Hippocampal formation (tissue), 2 donors: Measurements from ENCODE around the gene PDE11A.
A peak's percentile ranks its signal among the peaks of the same experiment; 100 is the strongest.

Source experiments
- DNase-seq, 2 donors: peaks; one replicate each; lab custom pipeline; 2025; lab: John Stamatoyannopoulos, UW

The PDE11A gene

DNA sequence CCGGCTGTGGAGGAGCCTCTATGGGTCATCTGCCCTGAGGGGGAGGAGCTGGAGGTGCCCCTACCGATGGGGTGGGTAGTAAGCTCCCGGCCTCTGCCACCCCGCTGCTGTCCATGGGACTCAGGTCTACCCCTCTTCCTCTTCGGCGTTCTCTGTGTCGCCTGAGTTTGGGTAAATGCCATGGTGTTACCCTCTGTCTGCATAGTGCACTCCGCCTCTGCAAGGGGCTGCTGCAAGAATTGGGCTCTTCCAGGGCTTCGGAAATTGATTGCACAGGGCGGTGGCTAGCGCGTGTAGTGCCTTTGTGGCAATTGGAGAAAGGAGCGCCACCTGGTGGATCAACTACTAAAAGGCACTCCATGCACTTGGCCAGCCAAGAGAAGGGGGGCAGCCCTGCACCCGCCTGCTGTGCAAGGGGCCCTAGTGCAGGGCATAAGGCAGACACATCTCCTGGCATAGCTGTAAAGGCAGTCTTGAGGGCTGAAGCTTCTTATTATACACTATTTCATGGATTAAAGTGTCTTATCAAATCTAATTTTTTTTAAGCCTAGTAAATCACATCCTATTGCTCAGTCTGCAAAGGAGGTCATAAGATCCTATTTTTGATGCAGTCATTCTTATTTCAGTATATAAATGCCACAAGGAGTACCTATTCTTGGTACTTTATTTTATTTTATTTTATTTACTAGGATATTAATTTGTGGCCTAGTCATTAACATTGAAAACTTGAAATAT lies 308.9 kb downstream of the PDE11A start:
- DNase-seq = peak; percentile 47 to 59

GRCh38 chr2:177759443-177759842 lies 313.1 kb downstream of the PDE11A start:
- DNase-seq = no peak

DNA sequence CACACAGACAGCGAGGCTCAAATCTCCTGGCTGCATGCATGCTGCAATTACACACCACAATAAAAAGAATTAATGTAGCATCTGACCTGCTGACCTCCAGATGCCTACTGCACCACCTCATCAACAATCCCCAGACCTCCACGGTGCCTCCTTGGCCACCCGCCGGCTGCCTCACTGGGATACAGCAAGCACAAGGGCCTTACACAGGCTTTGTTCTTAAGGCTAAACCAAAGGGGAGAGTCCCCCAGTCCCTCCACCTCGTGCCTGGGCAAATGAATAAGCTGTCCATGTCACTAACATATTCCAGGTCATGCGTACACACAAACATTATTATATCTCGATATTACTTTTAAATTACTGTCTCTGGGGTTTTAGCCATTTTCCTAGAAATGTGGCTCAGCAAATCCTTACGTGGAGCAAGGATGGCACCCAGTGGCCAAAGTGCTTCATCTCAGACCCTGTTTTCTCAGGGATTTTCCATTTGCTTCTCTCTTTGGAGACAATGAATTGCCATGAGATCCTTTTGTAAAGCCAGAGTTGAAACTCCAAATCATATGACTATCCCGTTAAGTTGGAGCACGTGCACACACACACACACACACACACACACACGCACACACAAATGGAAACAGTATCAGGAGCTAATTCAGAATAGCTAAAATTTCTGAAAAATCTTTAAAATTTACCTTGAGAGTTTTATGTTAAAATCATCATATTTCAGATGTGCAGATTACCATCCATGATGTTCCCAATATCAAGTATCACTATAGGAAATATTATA lies 313.8 kb downstream of the PDE11A start:
- peak; percentile 35 to 49 for DNase-seq

- DNase-seq = no peak
Observed at GRCh38 chr2:177756336-177756735, 316.2 kb downstream of the PDE11A start.

DNA sequence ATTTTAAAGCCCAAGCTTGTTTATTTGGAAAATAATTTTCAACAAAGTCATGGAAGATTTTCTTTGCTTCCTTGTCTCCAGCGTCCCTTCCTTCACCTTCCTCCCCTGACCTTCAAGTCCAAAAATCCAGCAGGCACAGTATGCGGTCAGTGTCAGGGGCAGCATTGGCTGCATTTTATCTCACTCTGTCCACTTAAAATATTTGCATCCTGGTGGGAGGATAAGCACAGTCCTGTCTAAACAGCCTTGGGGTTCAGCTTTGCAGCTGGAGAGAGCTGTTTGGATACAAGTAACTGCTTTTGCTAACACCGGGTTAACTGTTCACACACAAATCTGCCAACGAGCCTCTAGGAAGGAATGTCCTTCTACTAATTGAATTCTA lies 318.1 kb downstream of the PDE11A start:
- DNase-seq = no peak

GRCh38 chr2:177753682-177754491 lies 318.7 kb downstream of the PDE11A start:
- DNase-seq = peak; percentile 31 to 58

- no peak for DNase-seq
Observed at GRCh38 chr2:177748360-177748759, 324.2 kb downstream of the PDE11A start.

DNA sequence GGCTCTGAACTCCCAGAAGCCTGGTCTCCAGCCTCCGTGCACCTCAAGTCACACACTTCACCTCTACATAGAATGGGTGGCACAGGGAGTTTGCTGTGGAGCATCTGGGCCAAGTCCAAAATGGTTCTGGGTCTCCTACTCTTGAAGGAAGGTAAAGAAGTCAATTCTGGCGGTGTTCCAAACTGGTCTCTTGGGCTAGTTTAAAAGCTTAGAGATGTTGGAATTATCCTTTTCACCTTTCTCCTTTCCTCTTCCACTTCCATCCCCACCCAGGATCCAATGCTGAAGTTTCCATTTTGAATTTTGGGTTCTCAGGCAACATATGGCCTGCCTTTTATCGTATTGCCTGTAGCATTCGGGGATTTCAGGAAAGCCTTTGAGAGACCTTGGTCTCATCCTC lies 325.2 kb downstream of the PDE11A start:
- no peak for DNase-seq

GRCh38 chr2:177746358-177746757 lies 326.2 kb downstream of the PDE11A start:
- DNase-seq = no peak

DNA sequence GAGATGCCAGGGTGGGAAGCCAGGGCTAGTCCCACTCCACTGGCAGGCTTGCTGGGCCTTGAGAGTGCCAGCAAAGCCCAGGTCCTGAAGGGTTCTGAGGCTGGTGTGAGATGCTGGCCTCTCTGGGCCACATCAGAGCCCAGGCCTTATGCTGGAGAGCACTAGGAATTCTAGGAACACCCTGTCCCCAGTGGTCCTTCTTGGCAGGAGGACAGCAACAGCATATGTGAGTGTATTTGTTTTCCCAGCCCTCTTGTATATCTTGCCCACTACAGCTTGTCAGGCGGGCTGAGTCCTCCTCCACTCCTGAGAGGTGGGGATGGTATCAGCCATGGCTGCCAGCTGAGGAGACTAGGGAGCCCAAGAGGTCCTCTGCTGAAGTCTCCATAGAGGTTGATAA lies 327.0 kb downstream of the PDE11A start:
- DNase-seq = no peak

DNA sequence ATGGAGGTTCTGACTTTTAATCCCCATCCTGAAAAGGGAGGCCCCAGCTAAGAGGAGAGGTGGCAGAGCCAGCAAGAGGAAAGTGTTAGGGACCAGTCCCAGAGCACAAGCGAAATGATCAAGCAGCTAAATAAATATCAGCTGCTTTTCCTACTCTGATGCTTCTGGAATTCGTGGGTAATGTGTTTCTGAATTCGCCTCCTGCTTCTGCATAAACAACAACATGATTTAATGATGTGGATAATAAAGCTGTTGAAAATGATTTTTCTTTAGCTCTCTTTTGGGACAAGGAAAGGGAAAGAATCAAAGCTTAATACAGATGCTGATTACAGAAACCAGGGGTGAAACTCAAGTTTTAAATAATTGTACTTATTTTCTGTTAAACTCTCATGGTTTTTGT lies 329.7 kb downstream of the PDE11A start:
- no peak for DNase-seq

- DNase-seq = no peak
Observed at GRCh38 chr2:177741866-177742265, 330.7 kb downstream of the PDE11A start.

DNA sequence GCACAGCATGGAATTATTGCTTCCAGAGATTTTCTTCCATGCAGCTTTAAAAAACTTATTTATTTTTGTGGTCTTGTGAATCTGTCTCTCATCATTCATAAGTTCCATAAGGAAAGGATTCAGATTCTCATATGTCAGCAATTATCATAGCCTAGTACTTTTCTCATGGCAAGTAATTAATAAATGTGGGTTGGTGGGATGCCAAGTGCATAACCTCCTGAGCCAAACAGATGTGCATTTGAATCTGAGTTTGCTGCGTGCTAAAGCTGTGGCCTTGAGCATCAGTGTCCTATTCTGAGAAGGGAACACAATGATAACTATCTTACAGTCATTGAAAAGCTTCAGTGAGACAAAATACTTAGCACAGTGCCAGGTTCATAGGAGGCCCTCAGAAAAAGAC lies 331.9 kb downstream of the PDE11A start:
- DNase-seq = no peak

DNA sequence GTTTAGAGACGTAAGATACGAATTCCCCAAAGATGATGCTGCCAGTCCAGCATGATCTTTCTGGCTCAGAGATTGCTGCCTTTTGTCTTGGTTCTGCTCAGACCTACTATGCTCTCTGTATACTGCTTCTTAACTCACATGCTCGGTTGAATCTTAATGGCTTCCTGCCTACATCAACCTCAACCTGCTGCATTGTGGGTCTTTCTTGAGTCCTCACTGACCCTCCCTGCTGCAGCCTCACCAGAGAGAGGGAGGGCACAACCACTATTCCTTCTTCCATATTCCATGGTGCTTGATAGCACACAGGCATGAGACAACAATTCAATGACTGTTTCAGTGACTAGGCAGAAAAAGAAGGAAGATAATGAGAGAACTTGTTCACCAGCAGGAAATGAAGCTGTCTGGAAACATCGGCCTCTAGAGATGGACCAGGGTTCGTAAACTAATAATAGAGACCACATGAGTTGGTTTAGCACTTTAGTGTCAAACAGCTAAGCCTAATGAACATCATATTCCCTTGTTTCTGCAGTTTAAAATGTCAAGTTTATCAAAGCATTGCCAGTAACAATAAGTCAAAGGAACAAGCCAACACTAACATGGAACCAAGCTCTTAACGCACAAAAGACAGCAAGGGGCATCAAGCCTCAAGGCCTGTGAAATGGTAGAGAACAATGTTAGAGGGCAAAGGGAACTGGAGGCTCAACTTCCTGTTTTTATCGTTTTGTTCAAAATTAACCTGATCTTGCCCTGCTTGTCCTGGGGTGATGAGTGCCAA lies 333.9 kb downstream of the PDE11A start:
- no peak for DNase-seq

- no peak for DNase-seq
Observed at GRCh38 chr2:177735318-177735803, 337.2 kb downstream of the PDE11A start.

DNA sequence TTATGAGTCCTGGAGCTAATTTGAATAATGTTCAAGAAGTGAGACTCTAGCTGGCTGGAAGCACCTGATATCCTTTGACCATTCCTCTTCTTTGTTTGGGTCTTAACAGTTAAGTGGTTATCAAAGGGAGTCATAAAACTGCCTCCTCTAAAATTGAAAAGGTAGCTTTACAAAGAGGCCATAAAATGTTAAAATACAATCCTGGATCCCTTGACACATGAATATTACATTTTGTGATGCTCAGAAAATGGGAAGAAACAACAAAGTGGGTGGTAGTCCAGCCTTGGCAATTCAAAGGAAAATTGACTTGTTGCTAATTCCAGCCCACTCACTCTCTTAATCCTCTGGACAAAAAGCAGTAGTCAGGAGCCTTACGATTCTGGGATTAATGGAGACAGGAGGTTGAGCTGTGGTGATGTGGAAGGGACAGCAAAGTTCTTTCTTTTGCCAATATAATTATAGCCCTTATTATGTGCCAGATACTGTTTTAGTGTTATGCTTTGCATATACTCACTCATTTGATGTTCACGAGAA lies 339.2 kb downstream of the PDE11A start:
- no peak for DNase-seq

DNA sequence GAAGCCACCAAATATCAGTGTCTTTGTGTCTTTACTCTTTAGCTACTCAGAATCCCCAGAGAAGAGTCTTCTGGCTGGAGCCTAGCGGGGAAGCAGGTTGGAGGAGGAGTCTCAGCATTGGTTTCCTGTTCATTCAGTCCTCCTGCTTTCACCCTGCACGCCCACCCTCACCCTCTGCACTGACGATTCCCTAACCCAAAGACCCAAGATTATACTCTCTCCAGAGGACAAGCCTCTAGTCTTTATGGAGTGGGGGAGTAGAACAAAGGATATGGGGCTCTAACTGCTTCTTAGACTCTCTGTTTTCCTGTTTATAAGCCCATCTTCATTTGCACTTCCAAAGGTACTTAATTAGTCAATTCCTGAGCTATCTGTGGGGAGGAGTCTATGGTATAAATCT lies 341.2 kb downstream of the PDE11A start:
- DNase-seq = no peak

GRCh38 chr2:177730792-177731191 lies 341.8 kb downstream of the PDE11A start:
- no peak for DNase-seq

DNA sequence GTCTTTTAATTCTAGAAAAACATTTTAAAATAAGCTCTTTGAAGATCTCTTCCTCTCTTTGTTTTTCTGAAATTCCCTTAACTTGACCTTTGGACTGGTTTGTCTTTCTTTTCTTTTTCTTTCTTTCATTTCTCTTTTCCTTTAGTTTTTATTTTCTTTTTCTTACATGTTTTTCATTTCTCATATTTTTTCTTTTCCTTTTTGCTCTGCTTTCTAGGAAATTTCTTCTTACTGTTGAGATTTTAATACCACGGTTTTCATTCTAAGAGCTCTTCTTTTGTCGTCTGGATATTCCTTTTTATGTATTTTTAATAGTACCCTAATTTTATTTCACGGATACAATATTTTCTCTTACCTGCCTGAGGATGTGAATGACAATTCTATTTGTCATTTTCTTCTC lies 342.2 kb downstream of the PDE11A start:
- no peak for DNase-seq

GRCh38 chr2:177728920-177729319 lies 343.7 kb downstream of the PDE11A start:
- no peak for DNase-seq

- no peak for DNase-seq
Observed at GRCh38 chr2:177728399-177728765, 344.2 kb downstream of the PDE11A start.
